Neural progenitor cell (in vitro differentiated cells): Measurements from ENCODE around the gene LINGO1.

Experiments
- CTCF ChIP-seq: fragments of 200-600 bp; sonication (generic); IDR thresholded peaks from 2 replicates; pipeline ENCODE4 v1.5.1; 2017; ENCODE audit warnings: antibody characterized with exemption, mild to moderate bottlenecking
- EZH2 ChIP-seq: fragments of 200-600 bp; sonication (generic); IDR thresholded peaks from 2 replicates; pipeline ENCODE4 v1.6.1; 2017; ENCODE audit warnings: antibody characterized with exemption, mild to moderate bottlenecking, moderate library complexity
- EZH2phosphoT487 ChIP-seq: fragments of 200-600 bp; sonication (generic); IDR thresholded peaks from 2 replicates; pipeline ENCODE4 v1.6.1; 2017; ENCODE audit warnings: antibody characterized with exemption

GRCh38 chr15:77667338-77668234 lies 34.9 kb upstream of the LINGO1 start:
- TF ChIP-seq CTCF: no peak
- TF ChIP-seq EZH2: no peak
- no peak for TF ChIP-seq EZH2phosphoT487
